Endothelial cell (in vitro differentiated cells): ENCODE measurements around the gene SCG2. TPM values are rescaled to one million over a fixed set of nuclear protein-coding genes. Genes with fewer than 3 reads are reported as not detected.

Source experiments
- DNase-seq: peaks from one replicate; pipeline ENCODE4 v3.0.0; 2021; ENCODE audit warnings: low spot score
- H3K27ac Mint-ChIP-seq: one replicate; pipeline ENCODE4 v1.8.0; 2021; ENCODE audit warnings: mixed read lengths, inconsistent platforms; ENCODE audit not compliant: unreplicated experiment
- H3K27me3 Mint-ChIP-seq: one replicate; pipeline ENCODE4 v1.8.0; 2021; ENCODE audit warnings: mild to moderate bottlenecking, moderate library complexity, mixed read lengths, inconsistent platforms; ENCODE audit not compliant: unreplicated experiment
- H3K36me3 Mint-ChIP-seq: one replicate; pipeline ENCODE4 v1.8.0; 2021; ENCODE audit warnings: mild to moderate bottlenecking, low read depth, mixed read lengths, inconsistent platforms; ENCODE audit not compliant: unreplicated experiment
- H3K4me1 Mint-ChIP-seq: one replicate; pipeline ENCODE4 v1.8.0; 2021; ENCODE audit warnings: mild to moderate bottlenecking, mixed read lengths, inconsistent platforms; ENCODE audit not compliant: unreplicated experiment
- H3K4me3 Mint-ChIP-seq: one replicate; pipeline ENCODE4 v1.8.0; 2021; ENCODE audit warnings: mild to moderate bottlenecking, mixed read lengths, inconsistent platforms; ENCODE audit not compliant: unreplicated experiment
- H3K9me3 Mint-ChIP-seq: one replicate; pipeline ENCODE4 v1.8.0; 2021; ENCODE audit warnings: mixed read lengths, inconsistent platforms; ENCODE audit not compliant: unreplicated experiment
- total RNA-seq: library from RNA; stranded (reverse); fragmentation: NEBNext Ultra II Directional; extraction: Animal tissue kit (Norgen Biotek cat#: 25700); gene quantifications from one replicate; pipeline ENCODE4 v1.2.1, GENCODE V29; 2021; ENCODE audit not compliant: unreplicated experiment
- TF ChIP-seq, protein P1 (sequence below): fragments of 200-600 bp; sonication (generic); IDR thresholded peaks from one replicate; pipeline ENCODE4 v1.5.0; 2021; ENCODE audit warnings: antibody characterized with exemption; ENCODE audit not compliant: unreplicated experiment

SCG2 gene
- total RNA-seq, 1 donor from 2014 or later: 0.23 TPM

DNA sequence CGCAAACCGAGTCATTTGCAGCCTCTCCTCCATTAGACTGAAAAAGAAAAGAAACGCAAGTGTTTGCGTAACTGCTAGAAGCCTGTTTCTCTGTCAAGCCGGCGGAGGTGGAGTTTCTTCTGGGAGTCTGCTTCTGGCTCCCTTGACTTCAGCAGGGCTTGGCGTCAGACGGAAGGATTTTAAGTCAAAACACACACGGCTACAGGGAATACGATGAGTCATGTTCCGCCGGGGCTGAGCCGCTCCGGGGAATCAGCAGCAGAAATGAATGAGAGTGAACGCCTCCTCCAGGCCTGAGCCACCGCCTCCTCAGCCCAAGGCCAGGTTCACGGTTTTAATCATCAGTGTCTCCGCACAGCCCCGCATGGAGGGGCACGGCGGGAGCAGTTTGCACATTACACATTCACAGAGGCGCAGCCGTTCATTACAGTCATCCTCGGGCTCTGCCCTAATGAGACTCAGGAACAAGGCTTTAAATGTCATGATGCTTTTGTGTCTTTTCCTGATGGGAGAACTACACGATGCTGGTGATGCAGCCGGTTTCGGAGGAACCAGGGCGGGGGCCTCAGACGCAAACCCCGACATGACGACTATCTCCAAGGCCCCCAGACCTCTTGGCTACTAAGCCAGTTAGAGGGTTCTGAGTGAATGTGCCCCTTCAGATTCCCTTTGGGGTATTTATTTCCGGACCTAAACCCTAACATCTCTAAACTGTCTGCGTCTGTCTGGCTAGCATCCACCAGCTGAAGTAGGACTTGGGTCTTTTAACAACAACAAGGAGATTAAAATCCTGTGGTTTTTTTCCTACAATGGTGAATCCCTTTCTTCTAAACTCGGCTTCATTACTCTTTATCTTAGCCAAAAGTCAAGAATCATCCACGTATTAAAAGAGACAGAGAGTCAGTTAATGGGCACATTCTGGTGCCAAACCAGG lies 11.1 kb upstream of the SCG2 start:
- H3K4me1 Mint-ChIP-seq: peaks cover 8% of the 10 kb centered on the region
- peak overlapping the region; percentile 49 for H3K4me3 Mint-ChIP-seq
- no peaks in the 10 kb centered on the region for H3K36me3 Mint-ChIP-seq
- DNase-seq: peak; percentile 41
- H3K27ac Mint-ChIP-seq: peak overlapping the region; percentile 52
- TF ChIP-seq, protein P1, sequence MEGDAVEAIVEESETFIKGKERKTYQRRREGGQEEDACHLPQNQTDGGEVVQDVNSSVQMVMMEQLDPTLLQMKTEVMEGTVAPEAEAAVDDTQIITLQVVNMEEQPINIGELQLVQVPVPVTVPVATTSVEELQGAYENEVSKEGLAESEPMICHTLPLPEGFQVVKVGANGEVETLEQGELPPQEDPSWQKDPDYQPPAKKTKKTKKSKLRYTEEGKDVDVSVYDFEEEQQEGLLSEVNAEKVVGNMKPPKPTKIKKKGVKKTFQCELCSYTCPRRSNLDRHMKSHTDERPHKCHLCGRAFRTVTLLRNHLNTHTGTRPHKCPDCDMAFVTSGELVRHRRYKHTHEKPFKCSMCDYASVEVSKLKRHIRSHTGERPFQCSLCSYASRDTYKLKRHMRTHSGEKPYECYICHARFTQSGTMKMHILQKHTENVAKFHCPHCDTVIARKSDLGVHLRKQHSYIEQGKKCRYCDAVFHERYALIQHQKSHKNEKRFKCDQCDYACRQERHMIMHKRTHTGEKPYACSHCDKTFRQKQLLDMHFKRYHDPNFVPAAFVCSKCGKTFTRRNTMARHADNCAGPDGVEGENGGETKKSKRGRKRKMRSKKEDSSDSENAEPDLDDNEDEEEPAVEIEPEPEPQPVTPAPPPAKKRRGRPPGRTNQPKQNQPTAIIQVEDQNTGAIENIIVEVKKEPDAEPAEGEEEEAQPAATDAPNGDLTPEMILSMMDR: no peak
- peaks cover 6% of the 10 kb centered on the region for H3K27me3 Mint-ChIP-seq
- no peaks in the 10 kb centered on the region for H3K9me3 Mint-ChIP-seq

DNA sequence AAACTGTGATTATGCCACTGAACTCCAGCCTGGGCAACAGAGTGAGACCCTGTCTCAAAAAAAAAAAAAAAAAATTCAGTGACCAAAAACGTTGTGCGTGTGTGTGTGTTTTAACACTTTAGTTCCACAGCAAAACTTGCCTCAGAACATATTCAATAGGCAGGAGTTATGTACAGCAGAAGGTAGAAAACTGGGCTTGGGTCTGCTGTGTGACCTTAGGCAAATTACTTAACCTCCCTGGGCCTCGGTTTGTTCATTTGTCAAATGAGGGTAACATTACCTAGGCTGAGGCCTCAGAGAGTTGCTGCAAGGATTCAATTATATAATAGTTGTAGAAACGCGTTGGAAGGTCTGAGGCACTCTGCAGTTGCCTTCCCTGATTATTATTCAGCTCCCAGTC lies 10.3 kb upstream of the SCG2 start:
- Mint-ChIP-seq H3K9me3 (no peaks in the 10 kb centered on the region), H3K27ac (no peak overlapping the region), H3K4me1 (peaks cover 8% of the 10 kb centered on the region), H3K36me3 (no peaks in the 10 kb centered on the region), H3K27me3 (peaks cover 6% of the 10 kb centered on the region), H3K4me3 (no peak overlapping the region)
- no peak for DNase-seq
- TF ChIP-seq, protein P1: no peak

DNA sequence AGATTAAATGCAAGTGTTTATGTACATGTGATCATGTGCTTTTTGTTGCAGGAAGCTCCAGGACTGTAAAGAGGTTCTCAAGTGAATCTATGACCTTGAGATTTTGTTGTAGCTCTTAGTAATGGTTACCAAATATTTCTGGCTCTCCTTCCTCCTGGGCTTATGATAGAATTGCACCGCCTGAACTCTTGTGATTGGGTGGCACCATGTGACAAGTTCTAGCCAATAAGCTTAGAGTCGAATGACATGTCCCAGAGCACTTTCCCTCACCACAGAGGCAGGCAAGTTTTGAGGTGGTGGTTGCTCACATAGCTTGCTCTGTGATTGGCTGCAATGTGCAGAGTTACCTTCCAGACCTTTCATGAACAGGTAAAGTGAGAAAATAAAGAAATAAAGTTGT lies 8.9 kb upstream of the SCG2 start:
- Mint-ChIP-seq H3K27me3 (peaks cover 6% of the 10 kb centered on the region), H3K4me3 (no peak overlapping the region), H3K27ac (no peak overlapping the region), H3K4me1 (peaks cover 8% of the 10 kb centered on the region), H3K9me3 (no peaks in the 10 kb centered on the region), H3K36me3 (no peaks in the 10 kb centered on the region)
- DNase-seq: no peak
- TF ChIP-seq, protein P1: no peak

DNA sequence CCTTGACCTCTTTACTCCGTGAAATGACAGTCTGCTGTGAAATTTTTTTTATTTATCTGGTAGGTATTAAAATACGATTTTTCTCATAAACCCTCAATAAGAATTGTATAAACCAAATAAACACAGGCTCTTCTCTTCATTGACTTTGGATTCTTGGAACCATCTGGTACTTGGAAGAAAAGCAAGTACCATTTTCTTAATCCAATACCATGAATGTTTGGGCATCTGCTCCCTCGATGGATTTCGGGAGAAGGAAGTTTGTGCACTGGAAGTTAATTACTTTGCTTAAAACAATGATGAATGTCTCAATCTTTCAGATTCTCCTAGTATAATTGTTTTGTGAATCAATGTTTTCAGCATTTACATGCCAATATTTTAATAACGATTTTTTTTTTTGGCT lies 5.3 kb upstream of the SCG2 start:
- no peak for DNase-seq
- H3K36me3 Mint-ChIP-seq: no peaks in the 10 kb centered on the region
- no peaks in the 10 kb centered on the region for H3K4me1 Mint-ChIP-seq
- no peak overlapping the region for H3K4me3 Mint-ChIP-seq
- H3K27me3 Mint-ChIP-seq: no peaks in the 10 kb centered on the region
- no peaks in the 10 kb centered on the region for H3K9me3 Mint-ChIP-seq
- H3K27ac Mint-ChIP-seq: no peak overlapping the region
- TF ChIP-seq, protein P1: no peak

DNA sequence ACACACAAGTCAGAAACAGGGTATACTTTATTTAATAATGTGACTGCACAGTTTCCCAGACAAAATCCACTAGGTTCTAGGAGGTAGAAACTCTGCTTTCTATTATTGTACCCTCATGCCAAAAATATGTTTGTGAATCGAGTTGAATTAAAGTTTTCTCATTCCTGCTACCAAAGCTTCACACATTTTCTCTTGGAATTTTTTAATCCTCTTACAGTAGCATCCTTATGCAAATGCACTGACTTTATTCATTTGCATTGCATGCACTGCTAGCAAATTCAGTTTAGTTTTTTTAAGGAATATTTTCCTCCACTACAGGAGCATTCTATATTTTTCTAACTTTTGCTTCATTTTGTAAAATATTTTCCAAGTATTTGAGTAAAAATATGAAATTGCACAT lies 4.8 kb upstream of the SCG2 start:
- H3K27me3 Mint-ChIP-seq: no peaks in the 10 kb centered on the region
- H3K9me3 Mint-ChIP-seq: no peaks in the 10 kb centered on the region
- no peak overlapping the region for H3K4me3 Mint-ChIP-seq
- no peak overlapping the region for H3K27ac Mint-ChIP-seq
- TF ChIP-seq, protein P1: no peak
- no peak for DNase-seq
- H3K36me3 Mint-ChIP-seq: no peaks in the 10 kb centered on the region
- H3K4me1 Mint-ChIP-seq: no peaks in the 10 kb centered on the region
